ENCODE measurements around the gene ZNF786.
"Not testable (repeated sequence)": the region's sequence is repeated elsewhere in the genome, so short reads cannot be mapped to it uniquely, and the experiment has no call there.

Gene ZNF786

DNA sequence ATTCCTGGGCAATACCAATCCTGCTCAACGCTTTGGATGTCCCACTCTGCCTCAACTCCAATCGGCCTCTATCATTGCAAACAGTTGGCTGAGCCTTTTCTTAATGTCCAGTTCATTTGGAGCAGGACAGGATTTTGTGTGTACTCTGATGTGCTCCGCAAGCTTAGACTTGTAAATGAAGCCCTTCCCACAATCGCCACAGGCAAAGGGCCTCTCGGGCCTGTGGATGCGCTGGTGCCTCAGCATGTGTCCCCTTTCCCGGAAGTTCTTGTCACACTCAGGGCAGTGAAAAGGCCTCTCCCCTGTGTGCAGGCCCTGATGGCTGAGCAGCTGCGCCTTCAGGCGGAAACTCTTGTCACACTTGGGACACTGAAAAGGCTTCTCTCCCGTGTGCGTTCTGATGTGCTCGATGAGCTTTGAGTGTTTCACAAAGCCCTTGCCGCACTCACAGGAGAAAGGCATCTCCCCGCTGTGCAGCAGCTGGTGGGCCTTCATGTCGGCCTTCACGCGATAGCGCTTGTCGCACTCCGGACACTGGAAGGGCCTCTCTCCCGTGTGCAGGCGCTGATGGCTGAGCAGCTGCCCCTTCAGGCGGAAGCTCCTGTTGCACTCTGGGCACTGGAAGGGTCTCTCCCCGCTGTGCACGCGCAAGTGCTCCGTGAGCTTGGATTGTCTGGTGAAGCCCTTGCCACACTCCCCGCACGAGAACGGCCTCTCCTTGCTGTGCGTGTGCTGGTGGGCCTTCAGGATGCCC is 20.0 kb downstream of the ZNF786 start:
- DNase-seq (ENCODE audit: low spot score in 2 of 2): no peak
- no peak for ATAC-seq (ENCODE audit: low read depth)
- H3K9me3 Mint-ChIP-seq: no peaks in the 10 kb centered on the region
- no peak overlapping the region for H3K4me3 Mint-ChIP-seq
- no peaks in the 10 kb centered on the region for H3K27me3 Mint-ChIP-seq
- H3K36me3 Mint-ChIP-seq: peaks cover 5% of the 10 kb centered on the region
- H3K27ac Mint-ChIP-seq: no peak overlapping the region
- no peaks in the 10 kb centered on the region for H3K4me1 Mint-ChIP-seq

DNA sequence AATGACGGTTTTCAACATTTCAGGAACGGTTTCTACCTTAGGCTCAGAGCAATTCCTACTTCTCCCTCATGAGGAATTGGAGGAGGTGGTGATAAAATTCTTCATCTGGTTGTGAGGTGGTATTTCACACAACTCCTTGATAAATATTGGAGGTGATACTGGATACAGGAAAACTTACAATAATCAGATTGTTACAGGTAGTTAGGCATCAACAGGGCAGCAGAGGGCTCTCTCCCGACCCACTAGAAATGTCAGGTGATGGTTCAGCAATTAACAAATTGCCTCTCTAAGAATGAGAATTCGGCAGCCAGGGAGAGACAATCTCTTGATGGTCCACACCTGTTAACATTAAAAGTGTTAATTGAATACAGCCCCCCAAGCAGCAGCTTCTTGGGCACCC is 22.6 kb downstream of the ZNF786 start:
- no peak for DNase-seq (ENCODE audit: low spot score in 2 of 2)
- H3K9me3 Mint-ChIP-seq: no peaks in the 10 kb centered on the region
- no peak for ATAC-seq (ENCODE audit: low read depth)
- no peak overlapping the region for H3K4me3 Mint-ChIP-seq
- H3K27ac Mint-ChIP-seq: peak overlapping the region; percentile 66
- H3K27me3 Mint-ChIP-seq: no peaks in the 10 kb centered on the region
- H3K36me3 Mint-ChIP-seq: peaks cover 5% of the 10 kb centered on the region
- peaks cover 5% of the 10 kb centered on the region for H3K4me1 Mint-ChIP-seq

DNA sequence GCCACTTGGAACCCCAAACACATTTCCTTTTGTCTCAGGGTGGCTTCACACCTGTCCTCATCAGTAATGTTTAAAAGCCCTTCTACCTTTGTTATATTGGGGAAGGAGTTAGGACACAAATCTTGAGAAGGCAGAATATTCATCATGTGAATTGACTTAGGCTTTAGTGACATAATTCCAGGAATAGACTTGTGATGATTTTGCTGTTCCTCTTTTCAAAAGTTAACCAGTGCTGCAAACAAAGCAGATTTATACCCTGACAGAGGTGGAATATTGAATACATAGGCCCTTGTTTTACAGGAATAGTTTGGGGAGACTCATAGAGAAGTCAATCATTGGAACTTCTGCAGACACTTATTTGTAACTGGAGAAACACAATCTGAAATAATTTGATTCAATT is 27.0 kb downstream of the ZNF786 start:
- peak overlapping the region; percentile 39 for H3K4me3 Mint-ChIP-seq

DNA sequence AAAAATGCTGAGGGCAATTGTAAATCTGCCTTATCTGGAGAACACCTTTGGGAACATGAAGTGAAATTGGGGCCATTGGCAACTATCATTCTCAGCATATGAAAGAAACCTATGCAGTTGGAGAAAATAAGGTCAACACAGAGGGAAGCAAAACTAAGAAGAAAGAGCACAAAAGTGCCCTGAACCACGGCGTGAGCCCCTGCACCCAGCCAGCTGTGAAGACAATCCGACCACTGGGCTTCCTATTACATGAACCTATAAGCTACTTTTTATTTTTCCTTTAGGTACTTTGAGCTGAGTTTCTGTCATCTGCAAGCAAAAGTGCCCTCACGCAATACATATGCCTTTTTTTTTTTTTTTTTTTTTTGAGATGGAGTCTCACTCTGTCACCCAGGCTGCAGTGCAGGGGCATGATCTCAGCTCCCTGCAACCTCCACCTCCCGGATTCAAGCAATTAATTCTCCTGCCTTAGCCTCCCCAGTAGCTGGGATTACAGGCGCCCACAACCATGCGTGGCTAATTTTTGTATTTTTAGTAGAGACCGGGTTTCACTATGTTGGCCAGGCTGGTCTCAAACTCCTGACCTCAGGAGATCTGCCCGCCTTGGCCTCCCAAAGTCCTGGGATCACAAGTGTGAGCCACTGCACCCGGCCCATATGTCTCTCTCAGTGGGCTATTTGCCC is 28.2 kb downstream of the ZNF786 start:
- H3K27me3 Mint-ChIP-seq; H3K36me3 Mint-ChIP-seq; H3K9me3 Mint-ChIP-seq; H3K4me3 Mint-ChIP-seq; H3K4me1 Mint-ChIP-seq; ATAC-seq (ENCODE audit: low read depth); H3K27ac Mint-ChIP-seq; DNase-seq (ENCODE audit: low spot score in 2 of 2): not testable (repeated sequence)

More for the DNA sequence above, 27.0 kb downstream of the ZNF786 start:
- Mint-ChIP-seq H3K27ac (no peak overlapping the region), H3K9me3 (no peaks in the 10 kb centered on the region), H3K27me3 (no peaks in the 10 kb centered on the region), H3K4me1 (peaks cover 5% of the 10 kb centered on the region), H3K36me3 (peaks cover 3% of the 10 kb centered on the region)
- ATAC-seq (ENCODE audit: low read depth): no peak
- no peak for DNase-seq (ENCODE audit: low spot score in 2 of 2)

DNA sequence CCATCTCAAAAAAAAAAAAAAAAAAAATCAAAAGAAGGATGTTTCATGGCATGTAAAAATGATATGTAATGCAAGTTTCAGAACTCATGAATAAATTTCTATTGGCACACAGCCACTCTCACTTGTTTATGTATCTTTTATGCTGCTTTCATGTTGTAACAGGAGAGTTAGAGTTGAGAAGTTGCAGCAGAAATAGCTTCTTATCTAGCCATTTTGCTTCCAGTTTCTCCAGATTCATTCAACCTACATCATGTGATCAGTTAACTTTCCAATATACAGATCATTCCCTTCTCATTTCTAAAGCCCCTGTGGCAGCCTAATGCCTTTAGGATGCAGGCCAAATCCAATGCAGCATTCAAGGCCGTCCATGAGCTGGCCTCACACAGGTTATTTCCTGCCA is 30.4 kb downstream of the ZNF786 start:
- Mint-ChIP-seq H3K27ac (no peak overlapping the region), H3K4me3 (no peak overlapping the region)

DNA sequence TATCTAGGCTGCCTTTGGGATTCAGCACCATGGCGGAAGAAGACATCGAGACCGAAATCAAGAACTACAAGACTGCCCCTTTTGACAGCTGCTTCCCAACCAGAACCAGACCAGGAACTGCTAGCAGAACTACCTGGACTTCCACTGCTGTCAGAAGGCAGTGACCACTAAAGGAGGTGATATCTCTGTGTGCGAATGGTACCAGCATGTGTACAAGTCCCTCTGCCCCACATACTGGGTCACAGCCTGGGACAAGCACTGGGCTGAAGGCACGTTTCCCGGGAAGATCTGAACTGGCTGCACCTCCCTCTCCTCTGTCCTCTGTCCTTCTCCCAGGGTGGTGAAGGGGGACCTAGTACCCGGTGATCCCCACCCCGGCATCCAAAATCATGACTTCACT is 36.6 kb downstream of the ZNF786 start:
- ATAC-seq (ENCODE audit: low read depth) (no peak), DNase-seq (ENCODE audit: low spot score in 2 of 2) (no peak)
- no peaks in the 10 kb centered on the region for H3K36me3 Mint-ChIP-seq
- no peak overlapping the region for H3K27ac Mint-ChIP-seq
- H3K4me3 Mint-ChIP-seq: no peak overlapping the region
- H3K9me3 Mint-ChIP-seq: no peaks in the 10 kb centered on the region
- peaks cover 4% of the 10 kb centered on the region for H3K27me3 Mint-ChIP-seq
- H3K4me1 Mint-ChIP-seq: no peaks in the 10 kb centered on the region

More for the DNA sequence above, 30.4 kb downstream of the ZNF786 start:
- H3K9me3 Mint-ChIP-seq: no peaks in the 10 kb centered on the region
- H3K36me3 Mint-ChIP-seq: no peaks in the 10 kb centered on the region
- H3K4me1 Mint-ChIP-seq: peaks cover 4% of the 10 kb centered on the region
- no peak for ATAC-seq (ENCODE audit: low read depth)
- no peak for DNase-seq (ENCODE audit: low spot score in 2 of 2)
- no peaks in the 10 kb centered on the region for H3K27me3 Mint-ChIP-seq

DNA sequence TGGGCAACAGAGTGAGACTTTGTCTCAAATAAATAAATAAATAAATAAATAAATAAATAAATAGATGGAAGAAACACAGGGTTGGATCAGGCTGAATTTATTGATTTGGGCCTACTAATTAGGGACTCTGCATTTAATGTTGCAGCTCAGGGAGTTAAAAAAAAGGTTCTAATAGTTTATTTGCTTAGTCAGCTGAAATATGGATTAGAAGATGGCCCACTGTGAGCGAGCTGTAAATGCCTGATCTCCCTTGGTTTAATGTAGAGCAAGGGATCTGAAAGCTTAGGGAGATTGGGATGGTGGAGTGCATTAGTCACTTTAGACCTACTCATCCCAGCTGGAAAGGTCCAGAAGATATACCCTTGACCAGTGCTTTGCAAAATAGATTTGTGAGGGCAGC is 37.1 kb downstream of the ZNF786 start:
- Mint-ChIP-seq H3K27me3 (peaks cover 6% of the 10 kb centered on the region), H3K36me3 (no peaks in the 10 kb centered on the region), H3K27ac (no peak overlapping the region), H3K4me1 (no peaks in the 10 kb centered on the region), H3K4me3 (no peak overlapping the region), H3K9me3 (no peaks in the 10 kb centered on the region)
- ATAC-seq (ENCODE audit: low read depth) (no peak), DNase-seq (ENCODE audit: low spot score in 2 of 2) (no peak)

DNA sequence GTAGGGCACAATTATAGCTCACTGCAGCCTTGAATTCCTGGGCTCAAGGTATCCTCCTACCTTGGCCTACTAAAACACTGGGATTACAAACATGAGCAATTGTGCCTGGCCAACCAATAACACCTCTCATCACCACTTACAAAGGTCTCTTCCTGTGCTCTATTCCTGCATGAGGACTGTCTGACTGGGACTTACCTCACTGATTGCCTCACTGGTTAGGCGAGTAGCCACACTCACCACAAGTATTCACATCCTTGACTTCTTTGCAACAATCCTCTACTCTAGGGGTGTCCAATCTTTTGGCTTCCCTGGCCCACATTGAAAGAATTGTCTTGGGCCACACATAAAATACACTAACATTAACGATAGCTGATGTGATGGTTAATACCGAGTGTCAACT is 39.6 kb downstream of the ZNF786 start:
- H3K27me3 Mint-ChIP-seq: peaks cover 7% of the 10 kb centered on the region
- H3K4me3 Mint-ChIP-seq: no peak overlapping the region
- DNase-seq (ENCODE audit: low spot score in 2 of 2) (no peak), ATAC-seq (ENCODE audit: low read depth) (no peak)
- H3K4me1 Mint-ChIP-seq: no peaks in the 10 kb centered on the region
- no peaks in the 10 kb centered on the region for H3K36me3 Mint-ChIP-seq
- no peak overlapping the region for H3K27ac Mint-ChIP-seq
- no peaks in the 10 kb centered on the region for H3K9me3 Mint-ChIP-seq

DNA sequence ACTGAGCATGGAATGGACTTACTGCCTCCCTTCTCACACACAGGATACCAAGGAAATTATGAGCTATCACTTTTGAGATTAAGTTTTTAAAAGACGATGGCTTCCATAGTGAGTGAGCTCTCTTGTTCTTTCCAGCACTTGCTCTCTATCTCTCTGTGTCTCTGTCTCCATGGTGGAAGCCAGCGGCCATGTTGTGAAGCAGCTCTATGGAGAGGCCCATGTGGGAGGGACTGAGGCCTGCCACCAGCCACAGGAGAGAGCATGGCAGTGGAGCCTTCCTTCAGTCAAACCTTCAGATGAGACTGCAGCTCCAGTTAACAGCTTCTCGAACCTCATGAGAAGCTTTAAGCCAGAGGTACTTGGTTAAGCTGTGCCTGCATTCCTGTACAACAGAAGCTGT is 41.7 kb downstream of the ZNF786 start:
- DNase-seq (ENCODE audit: low spot score in 2 of 2) (no peak), ATAC-seq (ENCODE audit: low read depth) (no peak)
- H3K4me3 Mint-ChIP-seq: no peak overlapping the region
- H3K36me3 Mint-ChIP-seq: no peaks in the 10 kb centered on the region
- no peak overlapping the region for H3K27ac Mint-ChIP-seq
- H3K9me3 Mint-ChIP-seq: no peaks in the 10 kb centered on the region
- H3K27me3 Mint-ChIP-seq: peaks cover 7% of the 10 kb centered on the region
- H3K4me1 Mint-ChIP-seq: no peaks in the 10 kb centered on the region

DNA sequence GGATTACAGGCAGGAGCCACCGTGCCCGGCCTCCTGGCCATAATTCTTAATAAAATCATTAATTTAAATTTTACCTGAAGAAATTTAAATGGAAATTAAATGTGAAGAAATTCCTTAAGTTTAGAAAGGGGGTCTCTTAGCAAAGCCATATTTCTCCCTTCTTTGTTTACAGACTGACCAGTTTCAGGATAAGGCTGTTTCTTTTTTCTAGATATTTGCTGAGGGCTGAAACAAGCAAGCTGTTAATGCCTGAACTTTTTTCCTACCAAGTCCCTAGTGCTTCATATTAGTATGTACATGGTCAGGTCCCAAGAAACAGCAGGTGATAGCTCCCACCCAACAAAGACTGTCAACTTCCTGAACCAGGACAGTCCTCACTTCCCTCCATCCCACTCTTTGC is 44.1 kb downstream of the ZNF786 start:
- DNase-seq (ENCODE audit: low spot score in 2 of 2) (no peak), ATAC-seq (ENCODE audit: low read depth) (no peak)
- H3K4me1 Mint-ChIP-seq: no peaks in the 10 kb centered on the region
- no peaks in the 10 kb centered on the region for H3K9me3 Mint-ChIP-seq
- H3K27me3 Mint-ChIP-seq: peaks cover 11% of the 10 kb centered on the region
- no peak overlapping the region for H3K27ac Mint-ChIP-seq
- no peak overlapping the region for H3K4me3 Mint-ChIP-seq
- H3K36me3 Mint-ChIP-seq: no peaks in the 10 kb centered on the region

DNA sequence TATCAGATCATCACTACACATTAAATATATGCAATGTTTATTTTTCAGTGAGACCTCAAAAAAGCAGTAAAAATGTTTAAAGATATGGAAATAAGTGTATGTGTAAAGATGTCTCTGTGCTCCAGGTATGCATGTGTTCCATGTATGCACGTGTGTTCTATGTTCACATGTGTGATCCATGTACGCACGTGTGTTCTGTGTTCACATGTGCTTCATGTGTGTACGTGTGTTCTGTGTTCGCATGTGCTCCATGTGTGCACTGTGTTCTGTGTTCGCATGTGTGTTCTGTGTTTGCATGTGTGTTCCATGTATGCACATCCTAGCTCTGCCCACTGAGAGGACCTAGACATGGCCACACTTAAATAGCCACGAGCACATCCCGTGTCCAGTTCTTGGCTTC is 46.6 kb downstream of the ZNF786 start:
- H3K4me3 Mint-ChIP-seq: no peak overlapping the region
- peaks cover 11% of the 10 kb centered on the region for H3K27me3 Mint-ChIP-seq
- ATAC-seq (ENCODE audit: low read depth) (no peak), DNase-seq (ENCODE audit: low spot score in 2 of 2) (no peak)
- H3K36me3 Mint-ChIP-seq: no peaks in the 10 kb centered on the region
- H3K9me3 Mint-ChIP-seq: no peaks in the 10 kb centered on the region
- no peak overlapping the region for H3K27ac Mint-ChIP-seq
- H3K4me1 Mint-ChIP-seq: no peaks in the 10 kb centered on the region

DNA sequence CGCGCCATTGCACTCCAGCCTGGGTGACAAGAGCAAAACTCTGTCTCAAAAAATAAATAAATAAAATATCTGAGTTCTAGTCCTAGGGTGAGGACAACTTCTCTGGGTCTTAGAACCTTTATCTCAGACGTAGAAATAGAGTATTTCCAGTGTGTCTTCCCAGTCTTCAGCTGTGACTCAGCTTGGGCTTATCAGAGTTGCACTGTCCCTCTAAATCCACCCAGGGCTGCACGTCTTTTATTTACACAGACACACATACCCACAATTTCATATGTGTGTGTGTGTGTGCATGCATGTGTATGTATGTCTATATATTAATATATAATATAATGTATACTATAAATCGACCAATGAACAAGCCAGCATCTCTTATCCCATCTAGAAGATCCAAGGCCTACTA is 49.2 kb downstream of the ZNF786 start:
- peaks cover 2% of the 10 kb centered on the region for H3K36me3 Mint-ChIP-seq
- peaks cover 4% of the 10 kb centered on the region for H3K9me3 Mint-ChIP-seq
- no peak for ATAC-seq (ENCODE audit: low read depth)
- peaks cover 9% of the 10 kb centered on the region for H3K27me3 Mint-ChIP-seq
- no peak overlapping the region for H3K27ac Mint-ChIP-seq
- peaks cover 2% of the 10 kb centered on the region for H3K4me1 Mint-ChIP-seq
- DNase-seq (ENCODE audit: low spot score in 2 of 2): no peak
- H3K4me3 Mint-ChIP-seq: no peak overlapping the region

DNA sequence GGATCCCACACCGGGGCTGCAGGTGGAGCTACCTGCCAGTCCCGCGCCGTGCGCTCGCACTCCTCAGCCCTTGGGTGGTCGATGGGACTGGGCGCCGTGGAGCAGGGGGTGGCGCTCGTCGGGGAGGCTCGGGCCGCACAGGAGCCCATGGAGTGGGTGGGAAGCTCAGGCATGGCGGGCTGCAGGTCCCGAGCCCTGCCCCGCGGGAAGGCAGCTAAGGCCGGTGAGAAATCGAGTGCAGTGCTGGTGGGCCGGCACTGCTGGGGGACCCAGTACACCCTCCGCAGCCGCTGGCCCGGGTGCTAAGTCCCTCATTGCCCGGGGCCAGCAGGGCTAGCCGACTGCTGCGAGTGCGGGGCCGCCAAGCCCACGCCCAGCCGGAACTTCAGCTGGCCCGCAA is 51.9 kb downstream of the ZNF786 start:
- ATAC-seq (ENCODE audit: low read depth); H3K27ac Mint-ChIP-seq; H3K4me1 Mint-ChIP-seq: not testable (repeated sequence)

DNA sequence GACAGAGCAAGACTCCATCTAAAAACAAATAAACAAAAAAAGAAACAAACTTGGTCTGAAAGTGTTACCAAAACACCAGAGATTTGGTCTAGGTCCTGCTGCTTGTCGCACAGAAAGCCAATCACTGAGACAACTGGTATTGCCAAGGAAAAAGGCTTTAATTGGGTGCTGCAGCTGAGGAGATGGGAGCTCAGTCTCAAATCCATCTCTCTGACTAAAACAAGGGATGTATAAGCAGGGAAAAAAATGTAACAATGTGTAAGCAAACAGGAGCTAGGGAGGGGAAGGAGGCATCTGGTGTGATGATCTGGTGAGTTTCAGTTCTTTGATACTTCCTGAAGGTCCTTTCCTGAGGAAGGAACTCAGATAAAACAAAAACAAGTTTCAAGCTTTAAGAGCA is 53.8 kb downstream of the ZNF786 start:
- Mint-ChIP-seq H3K27me3 (peaks cover 5% of the 10 kb centered on the region), H3K4me3 (no peak overlapping the region), H3K4me1 (peaks cover 2% of the 10 kb centered on the region), H3K9me3 (peaks cover 4% of the 10 kb centered on the region), H3K27ac (no peak overlapping the region), H3K36me3 (peaks cover 4% of the 10 kb centered on the region)
- ATAC-seq (ENCODE audit: low read depth) (no peak), DNase-seq (ENCODE audit: low spot score in 2 of 2) (no peak)

More for the DNA sequence above, 51.9 kb downstream of the ZNF786 start:
- H3K4me3 Mint-ChIP-seq; DNase-seq (ENCODE audit: low spot score in 2 of 2); H3K27me3 Mint-ChIP-seq; H3K36me3 Mint-ChIP-seq; H3K9me3 Mint-ChIP-seq: not testable (repeated sequence)

Measured in memory B cell (primary cell).